ENCODE measurements around the gene DYNC1H1. TPM values are rescaled to one million over a fixed set of nuclear protein-coding genes. Genes with fewer than 3 reads are reported as not detected.

DYNC1H1 gene
- total RNA-seq: 100 to 1,000 TPM; 421 to 510 TPM
- long read RNA-seq, donor 1, partial matches to known transcripts: 119 of 128 reads
- long read RNA-seq, donor 1, other reads (novel, unspliced or antisense): 8 of 128 reads
- long read RNA-seq, donor 2, transcript DYNC1H1-226 (13 exons, 2,163 nt): major isoform, 8 of 514 reads
- long read RNA-seq, donor 2, partial matches to known transcripts: 495 of 514 reads
- long read RNA-seq, donor 2, other reads (novel, unspliced or antisense): 9 of 514 reads

GRCh38 chr14:101964297-101965180 lies at the start of gene DYNC1H1:
TSS of gene DYNC1H1 (plus strand) at chr14:101964573. CDS start at chr14:101964692, 119 bp downstream.
- intact Hi-C loops (cut with DNase I): loop anchor here in 1 of 2 donors (10.0 kb wide), 1 partner anchor 130 kb away; no protein-coding TSS in a partner anchor
- peak; percentile 98 for DNase-seq (ENCODE audit: low spot score)

- intact Hi-C loops (cut with DNase I): no loop called here
- DNase-seq (ENCODE audit: low spot score): peak; percentile 74
Measured at GRCh38 chr14:101915871-101916815, 48.2 kb upstream of the DYNC1H1 start.

GRCh38 chr14:101916816-101917412 lies 47.5 kb upstream of the DYNC1H1 start:
- DNase-seq (ENCODE audit: low spot score): peak; percentile 74
- intact Hi-C loops (cut with DNase I): no loop called here

GRCh38 chr14:101917413-101918017 lies 46.9 kb upstream of the DYNC1H1 start:
- intact Hi-C loops (cut with DNase I): no loop called here
- peak; percentile 81 for DNase-seq (ENCODE audit: low spot score)

GRCh38 chr14:101918065-101918989 lies 46.0 kb upstream of the DYNC1H1 start:
- intact Hi-C loops (cut with DNase I): no loop called here
- peak; percentile 43 for DNase-seq (ENCODE audit: low spot score)

- intact Hi-C loops (cut with DNase I): no loop called here
- no peak for DNase-seq (ENCODE audit: low spot score)
Measured at GRCh38 chr14:101920271-101920670, 44.1 kb upstream of the DYNC1H1 start.

- peak; percentile 67 for DNase-seq (ENCODE audit: low spot score)
- intact Hi-C loops (cut with DNase I): no loop called here
Measured at GRCh38 chr14:101922866-101923265, 41.5 kb upstream of the DYNC1H1 start.

- intact Hi-C loops (cut with DNase I): no loop called here
- DNase-seq (ENCODE audit: low spot score): peak; percentile 69
Measured at GRCh38 chr14:101925152-101925551, 39.2 kb upstream of the DYNC1H1 start.

- peak; percentile 47 for DNase-seq (ENCODE audit: low spot score)
Measured at GRCh38 chr14:101926085-101926484, 38.3 kb upstream of the DYNC1H1 start.

GRCh38 chr14:101926620-101927019 lies 37.8 kb upstream of the DYNC1H1 start:
- peak; percentile 23 for DNase-seq (ENCODE audit: low spot score)
- intact Hi-C loops (cut with DNase I): no loop called here

More at GRCh38 chr14:101926085-101926484, 38.3 kb upstream of the DYNC1H1 start:
- intact Hi-C loops (cut with DNase I): no loop called here

- intact Hi-C loops (cut with DNase I): no loop called here
Measured at GRCh38 chr14:101927859-101928258, 36.5 kb upstream of the DYNC1H1 start.

GRCh38 chr14:101928415-101928841 lies 35.9 kb upstream of the DYNC1H1 start:
- intact Hi-C loops (cut with DNase I): no loop called here
- peak; percentile 75 for DNase-seq (ENCODE audit: low spot score)

More at GRCh38 chr14:101927859-101928258, 36.5 kb upstream of the DYNC1H1 start:
- DNase-seq (ENCODE audit: low spot score): peak; percentile 97

GRCh38 chr14:101929096-101929495 lies 35.3 kb upstream of the DYNC1H1 start:
- intact Hi-C loops (cut with DNase I): no loop called here

GRCh38 chr14:101929946-101930345 lies 34.4 kb upstream of the DYNC1H1 start:
- intact Hi-C loops (cut with DNase I): no loop called here
- DNase-seq (ENCODE audit: low spot score): peak; percentile 62

More at GRCh38 chr14:101929096-101929495, 35.3 kb upstream of the DYNC1H1 start:
- peak; percentile 60 for DNase-seq (ENCODE audit: low spot score)

- intact Hi-C loops (cut with DNase I): no loop called here
- peak; percentile 15 for DNase-seq (ENCODE audit: low spot score)
Measured at GRCh38 chr14:101932673-101933072, 31.7 kb upstream of the DYNC1H1 start.

GRCh38 chr14:101933209-101933608 lies 31.2 kb upstream of the DYNC1H1 start:
- intact Hi-C loops (cut with DNase I): no loop called here
- DNase-seq (ENCODE audit: low spot score): peak; percentile 80

- peak; percentile 67 for DNase-seq (ENCODE audit: low spot score)
Measured at GRCh38 chr14:101934601-101935150, 29.7 kb upstream of the DYNC1H1 start.

More at GRCh38 chr14:101934601-101935150, 29.7 kb upstream of the DYNC1H1 start:
- intact Hi-C loops (cut with DNase I): no loop called here
